HepG2 (cell line): ENCODE data around the gene CABLES2. TPM values are rescaled to one million over a fixed set of nuclear protein-coding genes. Genes with fewer than 3 reads are reported as not detected.

ENCODE experiments used
- CCDC6 ChIP-seq: sonication (generic); formaldehyde crosslinking; IDR thresholded peaks from 2 replicates; pipeline ENCODE4 v1.8.1; 2022; ENCODE audit warnings: mild to moderate bottlenecking, missing genetic modification reagents, moderate library complexity
- MTA1 ChIP-seq: sonication (generic); formaldehyde crosslinking; IDR thresholded peaks from 2 replicates; pipeline ENCODE4 v1.4.0; 2020; ENCODE audit warnings: missing genetic modification reagents, mild to moderate bottlenecking, borderline replicate concordance
- RXRA ChIP-seq: sonication (generic); formaldehyde crosslinking; IDR thresholded peaks from 2 replicates; pipeline ENCODE4 v1.5.1; 2020; ENCODE audit warnings: missing genetic modification reagents
- SRSF1 ChIP-seq: fragments of 200-400 bp; formaldehyde crosslinking; optimal IDR thresholded peaks from 2 replicates; pipeline ENCODE3; 2017; ENCODE audit warnings: mild to moderate bottlenecking, low read depth, low read length, moderate library complexity
- TCF7 ChIP-seq: sonication (generic); IDR thresholded peaks from 2 replicates; pipeline ENCODE4 v1.6.1; 2016; ENCODE audit warnings: antibody characterized with exemption, low read depth
- ZFP36 ChIP-seq: fragments of 150-350 bp; IDR thresholded peaks from 2 replicates; pipeline ENCODE4 v1.6.1; 2018; ENCODE audit warnings: borderline replicate concordance, low read length, low read depth; ENCODE audit not compliant: partially characterized antibody
- ZNF552 ChIP-seq: sonication (generic); formaldehyde crosslinking; IDR thresholded peaks from 2 replicates; pipeline ENCODE4 v1.9.0; 2022; ENCODE audit warnings: missing genetic modification reagents, mild to moderate bottlenecking, borderline replicate concordance
- ZNF782 ChIP-seq: sonication (generic); formaldehyde crosslinking; IDR thresholded peaks from 2 replicates; pipeline ENCODE4 v1.4.0; 2020; ENCODE audit warnings: missing genetic modification reagents, mild to moderate bottlenecking, borderline replicate concordance
- ZSCAN31 ChIP-seq: sonication (generic); formaldehyde crosslinking; IDR thresholded peaks from 2 replicates; pipeline ENCODE4 v1.5.0; 2020; ENCODE audit warnings: low read depth, mild to moderate bottlenecking, missing genetic modification reagents
- polyA plus RNA-seq, 8 experiments: library from polyadenylated mRNA; depleted of rRNA in 3 of 8; stranded (reverse) in 7 of 8; unstranded in 1 of 8; fragments of >200 nt; fragmentation: Illumina TruSeq in 4 of 8; extraction: Trizol in 4 of 8; gene quantifications; 2 replicates each; pipeline versions ENCODE4 v1.2.1 to v1.2.3, GENCODE V29; 2011 to 2016; ENCODE audit warnings: low read depth in 4 of 8, missing spikeins in 1 of 8, mixed read lengths in 1 of 8; ENCODE audit not compliant: insufficient read depth in 1 of 8
- total RNA-seq, 5 experiments: library from RNA; depleted of rRNA; stranded (reverse); fragments of >200 nt; fragmentation: Illumina TruSeq; extraction: Trizol; gene quantifications; 2 replicates each; pipeline ENCODE4 v1.2.3, GENCODE V29; 2016; ENCODE audit warnings: low read depth in 1 of 5
- TF ChIP-seq, protein P1 (sequence below), 2 experiments: fragments of 450-650 bp in 1 of 2; sonication (generic) in 1 of 2; formaldehyde crosslinking; IDR thresholded peaks; 2 replicates each; pipeline versions ENCODE4 v1.5.0 to v1.8.0; 2020 to 2022; ENCODE audit warnings: mild to moderate bottlenecking in 1 of 2, missing genetic modification reagents in 1 of 2
- TF ChIP-seq, protein P2 (sequence below): sonication (generic); formaldehyde crosslinking; IDR thresholded peaks from 2 replicates; pipeline ENCODE4 v1.4.0; 2020; ENCODE audit warnings: missing genetic modification reagents
- TF ChIP-seq, protein P3 (sequence below): IDR thresholded peaks from 2 replicates; pipeline ENCODE4 v1.6.1; 2012; ENCODE audit warnings: low read depth, low read length, improper control_type of control experiment
- TF ChIP-seq, protein P4 (sequence below): IDR thresholded peaks from 2 replicates; pipeline ENCODE4 v1.6.1; 2012; ENCODE audit warnings: inconsistent platforms
- TF ChIP-seq, protein P5 (sequence below): IDR thresholded peaks from 2 replicates; pipeline ENCODE4 v1.4.0; 2020; ENCODE audit warnings: mild to moderate bottlenecking, missing genetic modification reagents
- TF ChIP-seq, protein P6 (sequence below): sonication (generic); formaldehyde crosslinking; conservative IDR thresholded peaks from 2 replicates; pipeline ENCODE4 v1.8.1; 2023; ENCODE audit warnings: missing genetic modification reagents
- TF ChIP-seq, protein P7 (sequence below): fragments of 450-650 bp; IDR thresholded peaks from 2 replicates; pipeline ENCODE4 v1.6.1; 2017

Gene CABLES2
- total and polyA plus RNA-seq, 2 of the 13 experiments (the other 11 are each of a cell fraction or from before 2014, with no cell fraction given), result 5.2 to 9.7 TPM

DNA sequence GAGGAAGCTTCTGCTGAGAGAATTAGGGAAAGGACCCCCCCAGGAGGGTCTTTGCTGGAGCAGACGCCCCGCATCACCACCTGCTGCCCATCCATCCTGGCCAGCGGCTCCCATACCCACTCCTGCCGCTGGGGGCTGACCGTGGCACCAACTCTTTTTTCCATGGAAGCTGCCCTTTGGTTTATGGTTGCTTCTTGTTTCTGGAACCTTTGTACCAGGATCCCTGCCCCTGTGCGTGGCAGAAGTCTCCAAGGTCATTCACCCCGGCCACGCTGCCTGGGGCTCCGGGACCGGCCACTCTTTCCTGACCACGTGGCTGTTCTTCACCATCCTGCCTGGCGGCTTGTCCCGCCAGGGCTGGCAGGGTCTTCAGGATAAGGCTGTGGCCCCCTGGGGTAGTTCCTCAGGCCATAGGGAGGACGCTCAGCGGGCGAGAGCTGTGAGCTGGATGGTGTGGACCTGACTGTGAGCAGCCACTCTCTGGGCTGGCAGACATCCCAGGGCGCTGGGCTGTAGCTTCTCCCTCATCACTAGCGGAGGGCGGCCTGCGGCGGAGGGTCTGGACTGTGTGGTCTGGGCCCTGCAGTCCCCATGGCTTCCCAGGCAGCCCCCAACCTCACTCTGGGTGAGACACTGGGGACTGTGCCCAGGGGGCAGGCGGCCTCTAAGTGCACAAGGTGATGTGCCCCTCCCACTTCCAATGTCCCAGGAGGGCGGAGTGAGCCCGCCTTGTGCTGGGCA lies 43.0 kb upstream of the CABLES2 start (continued):
- TF ChIP-seq, protein P1, sequence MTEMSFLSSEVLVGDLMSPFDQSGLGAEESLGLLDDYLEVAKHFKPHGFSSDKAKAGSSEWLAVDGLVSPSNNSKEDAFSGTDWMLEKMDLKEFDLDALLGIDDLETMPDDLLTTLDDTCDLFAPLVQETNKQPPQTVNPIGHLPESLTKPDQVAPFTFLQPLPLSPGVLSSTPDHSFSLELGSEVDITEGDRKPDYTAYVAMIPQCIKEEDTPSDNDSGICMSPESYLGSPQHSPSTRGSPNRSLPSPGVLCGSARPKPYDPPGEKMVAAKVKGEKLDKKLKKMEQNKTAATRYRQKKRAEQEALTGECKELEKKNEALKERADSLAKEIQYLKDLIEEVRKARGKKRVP (CRISPR knock-in tag; IDR thresholded peaks at IDR 0.05), result no peak
- TF ChIP-seq, protein P2, sequence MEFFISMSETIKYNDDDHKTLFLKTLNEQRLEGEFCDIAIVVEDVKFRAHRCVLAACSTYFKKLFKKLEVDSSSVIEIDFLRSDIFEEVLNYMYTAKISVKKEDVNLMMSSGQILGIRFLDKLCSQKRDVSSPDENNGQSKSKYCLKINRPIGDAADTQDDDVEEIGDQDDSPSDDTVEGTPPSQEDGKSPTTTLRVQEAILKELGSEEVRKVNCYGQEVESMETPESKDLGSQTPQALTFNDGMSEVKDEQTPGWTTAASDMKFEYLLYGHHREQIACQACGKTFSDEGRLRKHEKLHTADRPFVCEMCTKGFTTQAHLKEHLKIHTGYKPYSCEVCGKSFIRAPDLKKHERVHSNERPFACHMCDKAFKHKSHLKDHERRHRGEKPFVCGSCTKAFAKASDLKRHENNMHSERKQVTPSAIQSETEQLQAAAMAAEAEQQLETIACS (CRISPR knock-in tag), result no peak
- TF ChIP-seq, protein P3, sequence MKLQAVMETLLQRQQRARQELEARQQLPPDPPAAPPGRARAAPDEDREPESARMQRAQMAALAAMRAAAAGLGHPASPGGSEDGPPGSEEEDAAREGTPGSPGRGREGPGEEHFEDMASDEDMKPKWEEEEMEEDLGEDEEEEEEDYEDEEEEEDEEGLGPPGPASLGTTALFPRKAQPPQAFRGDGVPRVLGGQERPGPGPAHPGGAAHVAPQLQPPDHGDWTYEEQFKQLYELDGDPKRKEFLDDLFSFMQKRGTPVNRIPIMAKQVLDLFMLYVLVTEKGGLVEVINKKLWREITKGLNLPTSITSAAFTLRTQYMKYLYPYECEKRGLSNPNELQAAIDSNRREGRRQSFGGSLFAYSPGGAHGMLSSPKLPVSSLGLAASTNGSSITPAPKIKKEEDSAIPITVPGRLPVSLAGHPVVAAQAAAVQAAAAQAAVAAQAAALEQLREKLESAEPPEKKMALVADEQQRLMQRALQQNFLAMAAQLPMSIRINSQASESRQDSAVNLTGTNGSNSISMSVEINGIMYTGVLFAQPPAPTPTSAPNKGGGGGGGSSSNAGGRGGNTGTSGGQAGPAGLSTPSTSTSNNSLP, result no peak
- no peak for TF ChIP-seq TCF7
- no peak for TF ChIP-seq ZNF552
- no peak for TF ChIP-seq CCDC6 (CRISPR knock-in tag)
- peak; percentile 78 for TF ChIP-seq RXRA (CRISPR knock-in tag)
- TF ChIP-seq, protein P4, sequence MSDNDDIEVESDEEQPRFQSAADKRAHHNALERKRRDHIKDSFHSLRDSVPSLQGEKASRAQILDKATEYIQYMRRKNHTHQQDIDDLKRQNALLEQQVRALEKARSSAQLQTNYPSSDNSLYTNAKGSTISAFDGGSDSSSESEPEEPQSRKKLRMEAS, result peak; percentile 54; the same call in 1 of the 2 replicates
- TF ChIP-seq, protein P5, sequence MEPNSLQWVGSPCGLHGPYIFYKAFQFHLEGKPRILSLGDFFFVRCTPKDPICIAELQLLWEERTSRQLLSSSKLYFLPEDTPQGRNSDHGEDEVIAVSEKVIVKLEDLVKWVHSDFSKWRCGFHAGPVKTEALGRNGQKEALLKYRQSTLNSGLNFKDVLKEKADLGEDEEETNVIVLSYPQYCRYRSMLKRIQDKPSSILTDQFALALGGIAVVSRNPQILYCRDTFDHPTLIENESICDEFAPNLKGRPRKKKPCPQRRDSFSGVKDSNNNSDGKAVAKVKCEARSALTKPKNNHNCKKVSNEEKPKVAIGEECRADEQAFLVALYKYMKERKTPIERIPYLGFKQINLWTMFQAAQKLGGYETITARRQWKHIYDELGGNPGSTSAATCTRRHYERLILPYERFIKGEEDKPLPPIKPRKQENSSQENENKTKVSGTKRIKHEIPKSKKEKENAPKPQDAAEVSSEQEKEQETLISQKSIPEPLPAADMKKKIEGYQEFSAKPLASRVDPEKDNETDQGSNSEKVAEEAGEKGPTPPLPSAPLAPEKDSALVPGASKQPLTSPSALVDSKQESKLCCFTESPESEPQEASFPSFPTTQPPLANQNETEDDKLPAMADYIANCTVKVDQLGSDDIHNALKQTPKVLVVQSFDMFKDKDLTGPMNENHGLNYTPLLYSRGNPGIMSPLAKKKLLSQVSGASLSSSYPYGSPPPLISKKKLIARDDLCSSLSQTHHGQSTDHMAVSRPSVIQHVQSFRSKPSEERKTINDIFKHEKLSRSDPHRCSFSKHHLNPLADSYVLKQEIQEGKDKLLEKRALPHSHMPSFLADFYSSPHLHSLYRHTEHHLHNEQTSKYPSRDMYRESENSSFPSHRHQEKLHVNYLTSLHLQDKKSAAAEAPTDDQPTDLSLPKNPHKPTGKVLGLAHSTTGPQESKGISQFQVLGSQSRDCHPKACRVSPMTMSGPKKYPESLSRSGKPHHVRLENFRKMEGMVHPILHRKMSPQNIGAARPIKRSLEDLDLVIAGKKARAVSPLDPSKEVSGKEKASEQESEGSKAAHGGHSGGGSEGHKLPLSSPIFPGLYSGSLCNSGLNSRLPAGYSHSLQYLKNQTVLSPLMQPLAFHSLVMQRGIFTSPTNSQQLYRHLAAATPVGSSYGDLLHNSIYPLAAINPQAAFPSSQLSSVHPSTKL, result no peak
- TF ChIP-seq, protein P6, sequence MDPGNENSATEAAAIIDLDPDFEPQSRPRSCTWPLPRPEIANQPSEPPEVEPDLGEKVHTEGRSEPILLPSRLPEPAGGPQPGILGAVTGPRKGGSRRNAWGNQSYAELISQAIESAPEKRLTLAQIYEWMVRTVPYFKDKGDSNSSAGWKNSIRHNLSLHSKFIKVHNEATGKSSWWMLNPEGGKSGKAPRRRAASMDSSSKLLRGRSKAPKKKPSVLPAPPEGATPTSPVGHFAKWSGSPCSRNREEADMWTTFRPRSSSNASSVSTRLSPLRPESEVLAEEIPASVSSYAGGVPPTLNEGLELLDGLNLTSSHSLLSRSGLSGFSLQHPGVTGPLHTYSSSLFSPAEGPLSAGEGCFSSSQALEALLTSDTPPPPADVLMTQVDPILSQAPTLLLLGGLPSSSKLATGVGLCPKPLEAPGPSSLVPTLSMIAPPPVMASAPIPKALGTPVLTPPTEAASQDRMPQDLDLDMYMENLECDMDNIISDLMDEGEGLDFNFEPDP (CRISPR knock-in tag), result 0 out of 2 replicates have a peak, but pooled peaks have one; percentile 31
- TF ChIP-seq, protein P7, sequence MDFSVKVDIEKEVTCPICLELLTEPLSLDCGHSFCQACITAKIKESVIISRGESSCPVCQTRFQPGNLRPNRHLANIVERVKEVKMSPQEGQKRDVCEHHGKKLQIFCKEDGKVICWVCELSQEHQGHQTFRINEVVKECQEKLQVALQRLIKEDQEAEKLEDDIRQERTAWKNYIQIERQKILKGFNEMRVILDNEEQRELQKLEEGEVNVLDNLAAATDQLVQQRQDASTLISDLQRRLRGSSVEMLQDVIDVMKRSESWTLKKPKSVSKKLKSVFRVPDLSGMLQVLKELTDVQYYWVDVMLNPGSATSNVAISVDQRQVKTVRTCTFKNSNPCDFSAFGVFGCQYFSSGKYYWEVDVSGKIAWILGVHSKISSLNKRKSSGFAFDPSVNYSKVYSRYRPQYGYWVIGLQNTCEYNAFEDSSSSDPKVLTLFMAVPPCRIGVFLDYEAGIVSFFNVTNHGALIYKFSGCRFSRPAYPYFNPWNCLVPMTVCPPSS, result no peak
- peak; percentile 10 for TF ChIP-seq SRSF1
- TF ChIP-seq MTA1 (CRISPR knock-in tag), result peak; percentile 81; the same call in 1 of the 2 replicates
- TF ChIP-seq ZNF782 (CRISPR knock-in tag), result no peak
- no peak for TF ChIP-seq ZFP36
- no peak for TF ChIP-seq ZSCAN31
